Activated CD4-positive, alpha-beta T cell treated with anti-CD3 and anti-CD28 coated beads, Interleukin-2, amount 10 ng/mL, durations not matched to agents 7 days and 5 days (primary cell): ENCODE results near the gene NFKB2. TPM values are rescaled to one million over a fixed set of nuclear protein-coding genes. Genes with fewer than 3 reads are reported as not detected.

ENCODE experiments used
- CTCF ChIA-PET: fragments of 350-600 bp; sonication (Branson Sonifier 250); formaldehyde crosslinking; loops from one replicate; lab custom pipeline; 2021; ENCODE audit warnings: antibody characterized with exemption; lab: Charles Lee
- POLR2A ChIA-PET: fragments of 350-600 bp; sonication (Branson Sonifier 250); formaldehyde crosslinking; loops from one replicate; lab custom pipeline; 2021; ENCODE audit warnings: antibody characterized with exemption; lab: Charles Lee
- DNase-seq: peaks from one replicate; pipeline ENCODE4 v3.0.0-alpha.2; 2020
- H3K27ac Mint-ChIP-seq: one replicate; pipeline ENCODE4 v1.8.0; 2021; ENCODE audit warnings: mild to moderate bottlenecking, moderate library complexity, mixed read lengths
- H3K27me3 Mint-ChIP-seq: one replicate; pipeline ENCODE4 v1.8.0; 2021; ENCODE audit warnings: mixed read lengths
- H3K36me3 Mint-ChIP-seq: one replicate; pipeline ENCODE4 v1.8.0; 2021; ENCODE audit warnings: low read depth, mixed read lengths
- H3K4me1 Mint-ChIP-seq: one replicate; pipeline ENCODE4 v1.8.0; 2021; ENCODE audit warnings: mixed read lengths
- H3K4me3 Mint-ChIP-seq: one replicate; pipeline ENCODE4 v1.8.0; 2021; ENCODE audit warnings: mild to moderate bottlenecking, moderate library complexity, mixed read lengths
- H3K9me3 Mint-ChIP-seq: one replicate; pipeline ENCODE4 v1.8.0; 2021; ENCODE audit warnings: mixed read lengths
- total RNA-seq, 2 experiments: library from RNA; stranded (reverse); gene quantifications; one replicate each; pipeline ENCODE4 v1.2.3, GENCODE V29; 2021

NFKB2 gene
- total RNA-seq, 2 experiments from 2014 or later: 74.8 to 81.8 TPM

GRCh38 chr10:102420714-102421506, 25.4 kb downstream of the NFKB2 start, which contains the start of gene FBXL15:
Gene FBXL15 (plus strand): TSS chr10:102420836. CDS start chr10:102421130, 294 bp downstream.
- Mint-ChIP-seq H3K4me1 (peaks cover 37% of the 10 kb centered on the region), H3K4me3 (peak within 1 kb of the TSS; percentile 90), H3K36me3 (peaks cover 14% of the 10 kb centered on the region), H3K27ac (peak within 1 kb of the TSS; percentile 95), H3K9me3 (no peaks in the 10 kb centered on the region), H3K27me3 (peaks cover 19% of the 10 kb centered on the region)
- ChIA-PET CTCF (interaction anchor here (0.8 to 6.2 kb wide), 15 partner anchors 9 to 252 kb away, joined by 3 to 47 read pairs (median 10); partner anchors contain the start of genes CUEDC2 and ELOVL3), POLR2A (interaction anchor here (0.6 to 1.3 kb wide), 3 partner anchors 11 to 224 kb away, joined by 3 to 4 read pairs (median 3); partner anchors contain the start of genes CUEDC2 and TRIM8)
- peak; percentile 97 for DNase-seq

- Mint-ChIP-seq H3K36me3 (peaks cover 14% of the 10 kb centered on the region), H3K27ac (peak overlapping the region; percentile 95), H3K9me3 (no peaks in the 10 kb centered on the region), H3K27me3 (peaks cover 17% of the 10 kb centered on the region), H3K4me3 (peak overlapping the region; percentile 90), H3K4me1 (peaks cover 40% of the 10 kb centered on the region)
- no peak for DNase-seq
- POLR2A ChIA-PET: interaction anchor here (0.6 to 1.3 kb wide), 2 partner anchors 11 to 21 kb away, joined by 3 to 4 read pairs; partner anchors contain the start of gene CUEDC2
- CTCF ChIA-PET: interaction anchor here (0.6 to 6.2 kb wide), 18 partner anchors 10 to 1547 kb away, joined by 3 to 47 read pairs (median 6); partner anchors contain the start of genes ACTR1A, CUEDC2 and ELOVL3
Measured at GRCh38 chr10:102421507-102421756, 25.9 kb downstream of the NFKB2 start.

GRCh38 chr10:102421757-102422512, 26.4 kb downstream of the NFKB2 start:
- peak overlapping the region; percentile 95 for H3K27ac Mint-ChIP-seq
- H3K36me3 Mint-ChIP-seq: peaks cover 14% of the 10 kb centered on the region
- CTCF ChIA-PET: interaction anchor here (0.6 to 6.2 kb wide), 20 partner anchors 11 to 1548 kb away, joined by 3 to 47 read pairs (median 6); partner anchors contain the start of genes ACTR1A, C10orf95, CUEDC2 and ELOVL3
- peak overlapping the region; percentile 90 for H3K4me3 Mint-ChIP-seq
- peaks cover 40% of the 10 kb centered on the region for H3K4me1 Mint-ChIP-seq
- DNase-seq: peak; percentile 26
- H3K27me3 Mint-ChIP-seq: peaks cover 17% of the 10 kb centered on the region
- H3K9me3 Mint-ChIP-seq: no peaks in the 10 kb centered on the region
- POLR2A ChIA-PET: interaction anchor here (0.7 to 1.3 kb wide), 2 partner anchors 10 kb away, joined by 3 to 4 read pairs; partner anchors contain the start of gene CUEDC2

GRCh38 chr10:102422545-102423129, 27.1 kb downstream of the NFKB2 start:
- DNase-seq: peak; percentile 57
- H3K27me3 Mint-ChIP-seq: peaks cover 11% of the 10 kb centered on the region
- H3K9me3 Mint-ChIP-seq: no peaks in the 10 kb centered on the region
- peaks cover 47% of the 10 kb centered on the region for H3K4me1 Mint-ChIP-seq
- POLR2A ChIA-PET: interaction anchor here (0.7 kb wide), 1 partner anchor 10 kb away, joined by 3 read pairs; the partner anchor contains the start of gene CUEDC2
- H3K27ac Mint-ChIP-seq: peak overlapping the region; percentile 95
- H3K4me3 Mint-ChIP-seq: peak overlapping the region; percentile 90
- peaks cover 16% of the 10 kb centered on the region for H3K36me3 Mint-ChIP-seq
- CTCF ChIA-PET: interaction anchor here (0.8 to 6.2 kb wide), 20 partner anchors 10 to 287 kb away, joined by 3 to 47 read pairs (median 7); partner anchors contain the start of genes ACTR1A, C10orf95, CUEDC2 and ELOVL3

- Mint-ChIP-seq H3K36me3 (peaks cover 16% of the 10 kb centered on the region), H3K4me3 (peak overlapping the region; percentile 47), H3K27ac (peak overlapping the region; percentile 95)
Measured at GRCh38 chr10:102423372-102423968, 28.0 kb downstream of the NFKB2 start.

GRCh38 chr10:102424145-102424544, 28.6 kb downstream of the NFKB2 start:
- Mint-ChIP-seq H3K9me3 (no peaks in the 10 kb centered on the region), H3K4me3 (no peak overlapping the region), H3K27ac (peak overlapping the region; percentile 72), H3K4me1 (peaks cover 43% of the 10 kb centered on the region), H3K27me3 (no peaks in the 10 kb centered on the region), H3K36me3 (peaks cover 16% of the 10 kb centered on the region)
- ChIA-PET POLR2A (interaction anchor here (1.1 kb wide), 1 partner anchor 8 kb away, joined by 3 read pairs; the partner anchor contains the start of gene CUEDC2), CTCF (interaction anchor here (1.0 to 6.2 kb wide), 9 partner anchors 9 to 194 kb away, joined by 3 to 47 read pairs (median 13); partner anchors contain the start of genes C10orf95 and CUEDC2)
- DNase-seq: no peak

More at GRCh38 chr10:102423372-102423968, 28.0 kb downstream of the NFKB2 start:
- H3K4me1 Mint-ChIP-seq: peaks cover 47% of the 10 kb centered on the region
- no peak for DNase-seq
- ChIA-PET POLR2A (interaction anchor here (1.1 kb wide), 1 partner anchor 9 kb away, joined by 3 read pairs; the partner anchor contains the start of gene CUEDC2), CTCF (interaction anchor here (0.8 to 6.2 kb wide), 15 partner anchors 9 to 288 kb away, joined by 3 to 47 read pairs (median 9); partner anchors contain the start of genes C10orf95, CUEDC2 and ELOVL3)
- no peaks in the 10 kb centered on the region for H3K9me3 Mint-ChIP-seq
- H3K27me3 Mint-ChIP-seq: peaks cover 3% of the 10 kb centered on the region

GRCh38 chr10:102424916-102425315, 29.4 kb downstream of the NFKB2 start:
- Mint-ChIP-seq H3K27me3 (no peaks in the 10 kb centered on the region), H3K4me3 (no peak overlapping the region), H3K36me3 (peaks cover 16% of the 10 kb centered on the region), H3K4me1 (peaks cover 36% of the 10 kb centered on the region), H3K27ac (no peak overlapping the region), H3K9me3 (no peaks in the 10 kb centered on the region)
- no peak for DNase-seq
- POLR2A ChIA-PET: no interaction called here
- CTCF ChIA-PET: interaction anchor here (0.6 to 6.2 kb wide), 7 partner anchors 12 to 194 kb away, joined by 3 to 47 read pairs (median 7); no protein-coding TSS in a partner anchor

- Mint-ChIP-seq H3K9me3 (no peaks in the 10 kb centered on the region), H3K4me1 (peaks cover 31% of the 10 kb centered on the region), H3K36me3 (peaks cover 16% of the 10 kb centered on the region), H3K27me3 (no peaks in the 10 kb centered on the region), H3K4me3 (no peak overlapping the region), H3K27ac (no peak overlapping the region)
- POLR2A ChIA-PET: no interaction called here
- CTCF ChIA-PET: interaction anchor here (0.8 to 6.2 kb wide), 5 partner anchors 11 to 30 kb away, joined by 3 to 31 read pairs (median 4); partner anchors contain the start of genes C10orf95 and NFKB2
- no peak for DNase-seq
Measured at GRCh38 chr10:102425444-102425843, 29.9 kb downstream of the NFKB2 start.

GRCh38 chr10:102426803-102427287, 31.3 kb downstream of the NFKB2 start:
- CTCF ChIA-PET: interaction anchor here (0.9 to 1.7 kb wide), 6 partner anchors 16 to 258 kb away, joined by 3 to 4 read pairs (median 3); partner anchors contain the start of genes C10orf95 and SUFU
- no peak overlapping the region for H3K27ac Mint-ChIP-seq
- DNase-seq: no peak

GRCh38 chr10:102429468-102429867, 34.0 kb downstream of the NFKB2 start:
- no peak for DNase-seq
- Mint-ChIP-seq H3K4me1 (peaks cover 38% of the 10 kb centered on the region), H3K36me3 (peaks cover 9% of the 10 kb centered on the region), H3K4me3 (no peak overlapping the region), H3K27me3 (no peaks in the 10 kb centered on the region), H3K9me3 (no peaks in the 10 kb centered on the region), H3K27ac (no peak overlapping the region)
- ChIA-PET CTCF (interaction anchor here (0.6 to 1.4 kb wide), 3 partner anchors 13 to 197 kb away, joined by 3 to 7 read pairs (median 3); no protein-coding TSS in a partner anchor), POLR2A (no interaction called here)

More at GRCh38 chr10:102426803-102427287, 31.3 kb downstream of the NFKB2 start:
- POLR2A ChIA-PET: no interaction called here
- Mint-ChIP-seq H3K9me3 (no peaks in the 10 kb centered on the region), H3K4me3 (no peak overlapping the region), H3K27me3 (no peaks in the 10 kb centered on the region), H3K4me1 (peaks cover 32% of the 10 kb centered on the region), H3K36me3 (peaks cover 22% of the 10 kb centered on the region)
